ENCODE measurements around the gene LTBP1.

DNA sequence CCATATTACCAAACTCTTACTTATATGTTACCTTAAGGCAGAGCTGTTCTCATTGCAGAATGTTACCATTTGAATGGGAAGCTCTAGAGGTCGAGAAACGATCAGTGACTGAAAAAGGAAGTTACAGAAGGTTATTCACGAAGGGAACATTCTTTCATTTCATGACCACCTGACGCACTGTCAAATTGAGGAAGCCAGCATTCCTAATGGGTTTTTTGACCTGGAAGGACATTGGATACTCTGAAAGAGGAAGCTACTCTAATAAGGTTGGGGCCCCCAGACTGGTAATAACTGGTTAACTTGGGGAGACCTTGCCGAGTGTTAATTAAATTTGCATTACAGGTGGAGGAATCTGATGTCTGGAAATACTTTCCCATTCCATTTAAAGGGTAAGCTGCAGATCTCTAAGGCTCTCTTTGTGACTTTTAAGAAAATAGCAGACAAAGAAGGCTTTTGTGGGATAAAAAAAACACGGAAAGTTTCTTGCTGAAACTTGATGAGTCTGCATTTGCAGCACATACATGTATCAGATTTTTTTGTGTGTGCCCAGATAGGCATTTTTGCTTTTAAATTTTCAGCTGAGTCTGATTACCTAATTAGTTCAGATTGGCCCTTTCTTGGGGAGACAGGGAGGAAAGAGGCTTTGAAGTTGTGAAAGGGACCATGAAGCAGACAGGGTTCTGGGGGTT lies 137.1 kb downstream of the LTBP1 start:
- TF ChIP-seq POLR2A (IDR thresholded peaks at IDR 0.05; ENCODE audit: low read depth, low read length) (no peak), POLR2AphosphoS5 (IDR thresholded peaks at IDR 0.05; ENCODE audit: low read depth, low read length) (no peak), TAF1 (IDR thresholded peaks at IDR 0.05; ENCODE audit: borderline replicate concordance, low read depth, low read length) (no peak)

All from GM12892 (cell line).